Activated CD4-positive, CD25-positive, alpha-beta regulatory T cell treated with anti-CD3 and anti-CD28 coated beads, Interleukin-2, amount 50 U/mL, for 24 hours (primary cell): ENCODE measurements around the gene KIF14.
"Not testable (repeated sequence)": the region's sequence is repeated elsewhere in the genome, so short reads cannot be mapped to it uniquely, and the experiment has no call there.

Source experiments
- ATAC-seq, 2 donors: fragments of 150-1000 bp; cut with Tn5 transposase; one replicate each; pipeline ENCODE4 v1.10.0; 2021; ENCODE audit warnings: mild to moderate bottlenecking in 1 of 2, moderate library complexity in 1 of 2

KIF14 gene

GRCh38 chr1:200542162-200542561 lies 78.4 kb downstream of the KIF14 start:
- ATAC-seq: no peak

GRCh38 chr1:200540281-200540680 lies 80.3 kb downstream of the KIF14 start:
- ATAC-seq: no peak

GRCh38 chr1:200538179-200538578 lies 82.4 kb downstream of the KIF14 start:
- ATAC-seq: no peak

GRCh38 chr1:200535605-200536004 lies 84.9 kb downstream of the KIF14 start:
- ATAC-seq: peak; percentile 38

GRCh38 chr1:200530623-200531261 lies 89.8 kb downstream of the KIF14 start:
- peak; percentile 33 to 51 for ATAC-seq

- no peak for ATAC-seq
Observed at GRCh38 chr1:200528858-200529606, 91.5 kb downstream of the KIF14 start.

GRCh38 chr1:200527670-200528069 lies 92.9 kb downstream of the KIF14 start:
- no peak for ATAC-seq

- no peak for ATAC-seq
Observed at GRCh38 chr1:200526709-200527612, 93.6 kb downstream of the KIF14 start.

- no peak for ATAC-seq
Observed at GRCh38 chr1:200525090-200525987, 95.2 kb downstream of the KIF14 start.

GRCh38 chr1:200524551-200524950 lies 96.0 kb downstream of the KIF14 start:
- not testable (repeated sequence) for ATAC-seq

GRCh38 chr1:200524092-200524491 lies 96.5 kb downstream of the KIF14 start:
- no peak for ATAC-seq

- no peak for ATAC-seq
Observed at GRCh38 chr1:200520735-200521134, 99.8 kb downstream of the KIF14 start.

- no peak for ATAC-seq
Observed at GRCh38 chr1:200518524-200518923, 102.0 kb downstream of the KIF14 start.

- peak; percentile 53 to 55 for ATAC-seq
Observed at GRCh38 chr1:200512191-200512590, 108.4 kb downstream of the KIF14 start.

- peak; percentile 56 to 79 for ATAC-seq
Observed at GRCh38 chr1:200510228-200510623, 110.3 kb downstream of the KIF14 start.

- no peak for ATAC-seq
Observed at GRCh38 chr1:200506471-200506870, 114.1 kb downstream of the KIF14 start.

GRCh38 chr1:200505257-200505656 lies 115.3 kb downstream of the KIF14 start:
- ATAC-seq: no peak
